ENCODE measurements around the gene TRIM65. TPM values are rescaled to one million over a fixed set of nuclear protein-coding genes. Genes with fewer than 3 reads are reported as not detected.
"Not testable (repeated sequence)": the region's sequence is repeated elsewhere in the genome, so short reads cannot be mapped to it uniquely, and the experiment has no call there.

The TRIM65 gene
- total and polyA plus RNA-seq, 8 donors = 8.1 to 26.6 (median 10.6) TPM; not detected in 1

GRCh38 chr17:75891605-75892555, 4.9 kb downstream of the TRIM65 start:
- Histone ChIP-seq H3K27me3 (no peaks in the 10 kb centered on the region), H3K9me3 (no peaks in the 10 kb centered on the region), H3K36me3 (peaks cover 29 to 55% (median 40%) of the 10 kb centered on the region in 4 donors), H3K4me1 (peaks cover 14 to 48% (median 30%) of the 10 kb centered on the region in 4 donors), H3K27ac (no peak overlapping the region), H3K4me3 (no peak overlapping the region)
- TF ChIP-seq, protein P1, sequence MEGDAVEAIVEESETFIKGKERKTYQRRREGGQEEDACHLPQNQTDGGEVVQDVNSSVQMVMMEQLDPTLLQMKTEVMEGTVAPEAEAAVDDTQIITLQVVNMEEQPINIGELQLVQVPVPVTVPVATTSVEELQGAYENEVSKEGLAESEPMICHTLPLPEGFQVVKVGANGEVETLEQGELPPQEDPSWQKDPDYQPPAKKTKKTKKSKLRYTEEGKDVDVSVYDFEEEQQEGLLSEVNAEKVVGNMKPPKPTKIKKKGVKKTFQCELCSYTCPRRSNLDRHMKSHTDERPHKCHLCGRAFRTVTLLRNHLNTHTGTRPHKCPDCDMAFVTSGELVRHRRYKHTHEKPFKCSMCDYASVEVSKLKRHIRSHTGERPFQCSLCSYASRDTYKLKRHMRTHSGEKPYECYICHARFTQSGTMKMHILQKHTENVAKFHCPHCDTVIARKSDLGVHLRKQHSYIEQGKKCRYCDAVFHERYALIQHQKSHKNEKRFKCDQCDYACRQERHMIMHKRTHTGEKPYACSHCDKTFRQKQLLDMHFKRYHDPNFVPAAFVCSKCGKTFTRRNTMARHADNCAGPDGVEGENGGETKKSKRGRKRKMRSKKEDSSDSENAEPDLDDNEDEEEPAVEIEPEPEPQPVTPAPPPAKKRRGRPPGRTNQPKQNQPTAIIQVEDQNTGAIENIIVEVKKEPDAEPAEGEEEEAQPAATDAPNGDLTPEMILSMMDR (IDR thresholded peaks at IDR 0.05) = no peak
- TF ChIP-seq POLR2A (IDR thresholded peaks at IDR 0.05) (no peak), EP300 (IDR thresholded peaks at IDR 0.05) (no peak), POLR2AphosphoS5 (IDR thresholded peaks at IDR 0.05) (no peak)
- peak in 1 of 2 donors; percentile 40 for DNase-seq
- intact Hi-C loops (cut with DNase I; ENCODE audit: low total_unique reads) = no loop called here
- WGBS, 5 donors = 65 to 76% (median 74%) methylated on average over 22 to 32 of the region's 32 CpGs

GRCh38 chr17:75891022-75891604, 5.6 kb downstream of the TRIM65 start:
- TF ChIP-seq, protein P1 (IDR thresholded peaks at IDR 0.05) = no peak
- TF ChIP-seq POLR2A (IDR thresholded peaks at IDR 0.05) (no peak), POLR2AphosphoS5 (IDR thresholded peaks at IDR 0.05) (no peak), EP300 (IDR thresholded peaks at IDR 0.05) (no peak)
- 83 to 94% (median 91%) methylated on average over 21 to 31 of the region's 31 CpGs for WGBS, 5 donors
- intact Hi-C loops (cut with DNase I; ENCODE audit: low total_unique reads) = no loop called here
- Histone ChIP-seq H3K9me3 (no peaks in the 10 kb centered on the region), H3K4me1 (peaks cover 14 to 46% (median 28%) of the 10 kb centered on the region in 4 donors), H3K4me3 (no peak overlapping the region), H3K27me3 (no peaks in the 10 kb centered on the region), H3K36me3 (peaks cover 29 to 55% (median 40%) of the 10 kb centered on the region in 4 donors), H3K27ac (no peak overlapping the region)
- no peak for DNase-seq

DNA sequence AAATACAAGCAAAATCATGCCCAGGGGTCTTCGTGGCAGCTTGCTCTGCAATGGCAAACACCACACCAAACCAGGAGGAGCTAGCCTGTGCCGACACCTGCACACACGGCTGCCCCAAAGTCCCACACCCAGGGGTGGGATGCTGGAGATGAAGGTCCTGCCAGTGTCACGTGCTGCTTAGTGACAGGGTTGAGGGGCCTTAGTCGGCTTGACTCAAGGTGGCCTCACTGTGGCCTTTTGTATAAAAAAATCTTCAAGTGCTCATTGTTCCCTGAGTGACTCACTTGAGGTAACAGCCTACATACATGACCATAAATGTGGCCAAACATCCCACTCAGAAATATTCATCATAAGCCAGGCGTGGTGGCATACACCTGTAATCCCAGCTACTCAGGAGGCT, 7.3 kb downstream of the TRIM65 start:
- intact Hi-C loops (cut with DNase I; ENCODE audit: low total_unique reads) = no loop called here
- no peaks in the 10 kb centered on the region for H3K27me3 ChIP-seq
- H3K36me3 ChIP-seq = peaks cover 29 to 55% (median 40%) of the 10 kb centered on the region in 4 donors
- TF ChIP-seq EP300 (IDR thresholded peaks at IDR 0.05) (no peak), POLR2AphosphoS5 (IDR thresholded peaks at IDR 0.05) (no peak), POLR2A (IDR thresholded peaks at IDR 0.05) (no peak)
- TF ChIP-seq, protein P1 (IDR thresholded peaks at IDR 0.05) = no peak
- no peak overlapping the region for H3K27ac ChIP-seq
- WGBS, 5 donors = 67 to 77% (median 74%) methylated on average over 6 of the region's 6 CpGs
- no peak overlapping the region for H3K4me3 ChIP-seq
- no peak for DNase-seq
- H3K4me1 ChIP-seq = peaks cover 1 to 30% (median 15%) of the 10 kb centered on the region in 4 donors
- no peaks in the 10 kb centered on the region for H3K9me3 ChIP-seq

- Histone ChIP-seq H3K36me3 (peaks cover 29 to 55% (median 40%) of the 10 kb centered on the region in 4 donors), H3K27me3 (no peaks in the 10 kb centered on the region), H3K27ac (no peak overlapping the region), H3K4me1 (peaks cover 0 to 20% (median 6%) of the 10 kb centered on the region in 4 donors), H3K4me3 (no peak overlapping the region), H3K9me3 (no peaks in the 10 kb centered on the region)
- TF ChIP-seq EP300 (IDR thresholded peaks at IDR 0.05) = no peak
- no peak for TF ChIP-seq POLR2A (IDR thresholded peaks at IDR 0.05)
- no peak for TF ChIP-seq POLR2AphosphoS5 (IDR thresholded peaks at IDR 0.05)
- TF ChIP-seq, protein P1 (IDR thresholded peaks at IDR 0.05) = no peak
- WGBS, 5 donors = 80 to 85% (median 82%) methylated on average over 6 of the region's 6 CpGs
- no peak for DNase-seq
- intact Hi-C loops (cut with DNase I; ENCODE audit: low total_unique reads) = no loop called here
Observed at GRCh38 chr17:75888484-75888883, 8.3 kb downstream of the TRIM65 start.

DNA sequence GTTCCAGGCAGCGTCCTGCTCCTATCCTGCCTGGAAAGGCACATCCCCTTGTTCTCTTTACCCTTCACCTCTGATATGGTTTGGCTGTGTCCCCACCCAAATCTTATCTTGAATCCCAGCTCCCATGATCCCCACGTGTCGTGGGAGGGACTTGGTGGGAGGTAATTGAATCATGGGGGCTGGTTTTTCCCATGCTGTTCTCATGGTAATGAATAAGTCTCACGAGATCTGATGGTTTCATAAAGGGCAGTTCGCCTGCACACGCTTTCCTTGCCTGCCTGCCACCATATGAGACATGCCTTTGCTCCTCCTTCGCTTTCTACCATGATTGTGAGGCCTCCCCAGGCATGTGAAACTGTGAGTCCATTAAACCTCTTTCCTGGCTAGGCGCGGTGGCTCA, 10.9 kb downstream of the TRIM65 start:
- intact Hi-C loops (cut with DNase I; ENCODE audit: low total_unique reads); H3K4me1 ChIP-seq; H3K4me3 ChIP-seq; H3K27me3 ChIP-seq; H3K27ac ChIP-seq; DNase-seq; H3K9me3 ChIP-seq: not testable (repeated sequence)
- 69 to 81% (median 77%) methylated on average over 9 of the region's 9 CpGs for WGBS, 5 donors
- H3K36me3 ChIP-seq = peaks cover 14 to 37% (median 22%) of the 10 kb centered on the region in 4 donors
